Osteoblast (primary cell): ENCODE results near the gene FBXO33. TPM values are rescaled to one million over a fixed set of nuclear protein-coding genes. Genes with fewer than 3 reads are reported as not detected.

Source experiments
- DNase-seq: peaks from one replicate; pipeline ENCODE4 v3.0.0; 2011; ENCODE audit warnings: low spot score, mixed read lengths; ENCODE audit not compliant: insufficient read length; ENCODE audit errors: missing footprints
- H2AFZ ChIP-seq: 2 replicates; pipeline ENCODE4 v1.6.0; 2011; ENCODE audit warnings: mild to moderate bottlenecking, low read length
- H3K27ac ChIP-seq: 2 replicates; pipeline ENCODE4 v1.5.1; 2011; ENCODE audit warnings: mild to moderate bottlenecking, low read depth, low read length, moderate library complexity
- H3K27me3 ChIP-seq: 2 replicates; pipeline ENCODE4 v1.6.0; 2012; ENCODE audit warnings: mild to moderate bottlenecking, control low read depth, inconsistent platforms, low read length, moderate library complexity; ENCODE audit not compliant: insufficient read depth
- H3K36me3 ChIP-seq: 2 replicates; pipeline ENCODE4 v1.5.1; 2011; ENCODE audit warnings: mild to moderate bottlenecking, low read length, control low read depth, moderate library complexity; ENCODE audit not compliant: insufficient read depth
- H3K4me1 ChIP-seq: 2 replicates; pipeline ENCODE4 v1.5.1; 2011; ENCODE audit warnings: mild to moderate bottlenecking, low read length, control low read depth, moderate library complexity; ENCODE audit not compliant: insufficient read depth
- H3K4me2 ChIP-seq: 2 replicates; pipeline ENCODE4 v1.6.0; 2011; ENCODE audit warnings: mild to moderate bottlenecking, low read length; ENCODE audit not compliant: insufficient read depth
- H3K4me3 ChIP-seq: fragments of 200-600 bp; sonication (generic); 3 replicates; pipeline ENCODE4 v1.5.1; 2012; ENCODE audit warnings: mild to moderate bottlenecking, low read length, inconsistent platforms; ENCODE audit not compliant: insufficient read depth
- H3K79me2 ChIP-seq: 2 replicates; pipeline ENCODE4 v1.6.0; 2012; ENCODE audit warnings: mild to moderate bottlenecking, low read length, control low read depth, inconsistent platforms; ENCODE audit not compliant: insufficient read depth
- H3K9me3 ChIP-seq: 2 replicates; pipeline ENCODE4 v1.5.1; 2011; ENCODE audit warnings: low read depth, low read length, control low read depth
- H4K20me1 ChIP-seq: 2 replicates; pipeline ENCODE4 v1.6.0; 2012; ENCODE audit warnings: mild to moderate bottlenecking, low read length, control low read depth; ENCODE audit not compliant: insufficient read depth
- total RNA-seq: library from RNA; depleted of rRNA; stranded (reverse); fragments of >200 nt; gene quantifications from 2 replicates; pipeline ENCODE4 v1.2.3, GENCODE V29; 2012
- TF ChIP-seq, protein P1 (sequence below): IDR thresholded peaks from 2 replicates; pipeline ENCODE4 v1.5.1; 2011; ENCODE audit warnings: mild to moderate bottlenecking, low read depth, low read length, moderate library complexity; ENCODE audit errors: extremely low read depth

FBXO33 gene
- total RNA-seq, 1 donor: 15.6 TPM

DNA sequence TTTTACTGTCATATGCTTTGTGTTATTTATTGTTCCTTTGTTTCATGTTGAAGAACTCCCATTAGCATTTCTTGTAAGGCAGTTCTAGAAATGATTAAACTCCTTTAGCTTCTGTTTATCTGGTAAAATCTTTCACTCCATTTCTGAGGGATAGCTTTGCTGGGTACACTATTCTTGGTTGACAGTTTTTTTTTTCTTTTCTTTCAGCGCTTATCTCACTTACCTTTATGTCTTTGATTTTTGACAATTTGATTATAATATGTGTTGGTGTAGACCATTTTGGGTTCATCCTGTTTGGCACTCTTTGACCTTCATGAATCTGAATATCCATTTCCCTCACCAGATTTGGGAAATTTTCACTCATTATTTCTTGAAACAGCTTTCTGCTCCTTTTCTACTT is 16.2 kb downstream of the FBXO33 start:
- H3K79me2 ChIP-seq: peaks cover 10% of the 10 kb centered on the region
- no peak for DNase-seq
- H3K4me3 ChIP-seq: no peak overlapping the region
- no peak overlapping the region for H3K27ac ChIP-seq
- no peaks in the 10 kb centered on the region for H4K20me1 ChIP-seq
- H3K4me1 ChIP-seq: no peaks in the 10 kb centered on the region
- no peaks in the 10 kb centered on the region for H3K27me3 ChIP-seq
- no peak overlapping the region for H2AFZ ChIP-seq
- H3K4me2 ChIP-seq: no peak overlapping the region
- H3K36me3 ChIP-seq: no peaks in the 10 kb centered on the region
- H3K9me3 ChIP-seq: no peaks in the 10 kb centered on the region
- TF ChIP-seq, protein P1, sequence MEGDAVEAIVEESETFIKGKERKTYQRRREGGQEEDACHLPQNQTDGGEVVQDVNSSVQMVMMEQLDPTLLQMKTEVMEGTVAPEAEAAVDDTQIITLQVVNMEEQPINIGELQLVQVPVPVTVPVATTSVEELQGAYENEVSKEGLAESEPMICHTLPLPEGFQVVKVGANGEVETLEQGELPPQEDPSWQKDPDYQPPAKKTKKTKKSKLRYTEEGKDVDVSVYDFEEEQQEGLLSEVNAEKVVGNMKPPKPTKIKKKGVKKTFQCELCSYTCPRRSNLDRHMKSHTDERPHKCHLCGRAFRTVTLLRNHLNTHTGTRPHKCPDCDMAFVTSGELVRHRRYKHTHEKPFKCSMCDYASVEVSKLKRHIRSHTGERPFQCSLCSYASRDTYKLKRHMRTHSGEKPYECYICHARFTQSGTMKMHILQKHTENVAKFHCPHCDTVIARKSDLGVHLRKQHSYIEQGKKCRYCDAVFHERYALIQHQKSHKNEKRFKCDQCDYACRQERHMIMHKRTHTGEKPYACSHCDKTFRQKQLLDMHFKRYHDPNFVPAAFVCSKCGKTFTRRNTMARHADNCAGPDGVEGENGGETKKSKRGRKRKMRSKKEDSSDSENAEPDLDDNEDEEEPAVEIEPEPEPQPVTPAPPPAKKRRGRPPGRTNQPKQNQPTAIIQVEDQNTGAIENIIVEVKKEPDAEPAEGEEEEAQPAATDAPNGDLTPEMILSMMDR: no peak

DNA sequence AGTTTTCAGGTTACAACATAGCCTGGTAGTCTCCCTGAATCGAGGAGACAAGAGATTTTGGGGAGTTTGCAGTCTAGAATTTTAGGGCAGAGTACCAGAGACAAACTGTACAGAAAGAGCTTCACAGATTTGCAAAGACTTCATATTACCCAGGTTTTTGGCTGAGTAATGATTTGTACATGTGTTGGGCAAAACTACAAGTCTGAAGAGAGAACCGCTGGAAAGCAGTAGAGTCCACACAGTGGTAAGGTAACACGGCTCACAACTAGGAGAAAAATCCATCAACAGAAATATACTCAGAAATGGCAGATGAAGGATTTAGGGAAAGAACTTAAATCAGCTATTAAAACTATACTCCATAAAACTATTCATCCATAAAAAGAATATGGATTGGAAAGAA is 25.7 kb downstream of the FBXO33 start:
- no peaks in the 10 kb centered on the region for H3K36me3 ChIP-seq
- peaks cover 10% of the 10 kb centered on the region for H3K79me2 ChIP-seq
- no peak for DNase-seq
- H3K4me1 ChIP-seq: no peaks in the 10 kb centered on the region
- H3K27ac ChIP-seq: no peak overlapping the region
- no peak overlapping the region for H3K4me2 ChIP-seq
- TF ChIP-seq, protein P1: no peak
- H2AFZ ChIP-seq: no peak overlapping the region
- H3K9me3 ChIP-seq: no peaks in the 10 kb centered on the region
- H3K4me3 ChIP-seq: no peak overlapping the region
- no peaks in the 10 kb centered on the region for H3K27me3 ChIP-seq
- peaks cover 2% of the 10 kb centered on the region for H4K20me1 ChIP-seq

DNA sequence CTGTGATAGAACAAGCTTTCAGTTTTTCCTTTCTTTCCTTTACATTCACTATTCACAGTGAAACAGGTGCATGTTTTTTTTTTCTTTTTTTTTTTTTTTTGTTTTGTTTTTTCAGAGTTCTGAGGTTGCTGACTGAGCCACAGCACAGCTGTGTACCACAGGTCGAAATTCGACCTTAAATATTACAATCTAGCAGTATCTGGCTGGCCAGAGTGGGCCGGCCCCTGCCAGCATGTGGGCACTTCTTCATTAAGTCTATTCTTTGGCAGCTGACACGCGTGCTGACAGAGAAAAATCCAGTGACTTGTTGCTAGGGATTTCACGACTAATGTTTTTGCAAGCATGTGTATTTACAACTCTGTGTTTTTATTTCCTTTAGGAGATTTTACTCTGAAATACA is 33.9 kb downstream of the FBXO33 start:
- H3K4me1 ChIP-seq: no peaks in the 10 kb centered on the region
- peaks cover 2% of the 10 kb centered on the region for H3K79me2 ChIP-seq
- no peaks in the 10 kb centered on the region for H3K9me3 ChIP-seq
- no peak for DNase-seq
- H3K4me2 ChIP-seq: no peak overlapping the region
- H3K27ac ChIP-seq: no peak overlapping the region
- TF ChIP-seq, protein P1: no peak
- no peaks in the 10 kb centered on the region for H4K20me1 ChIP-seq
- H3K27me3 ChIP-seq: no peaks in the 10 kb centered on the region
- H3K36me3 ChIP-seq: no peaks in the 10 kb centered on the region
- H2AFZ ChIP-seq: no peak overlapping the region
- H3K4me3 ChIP-seq: no peak overlapping the region

DNA sequence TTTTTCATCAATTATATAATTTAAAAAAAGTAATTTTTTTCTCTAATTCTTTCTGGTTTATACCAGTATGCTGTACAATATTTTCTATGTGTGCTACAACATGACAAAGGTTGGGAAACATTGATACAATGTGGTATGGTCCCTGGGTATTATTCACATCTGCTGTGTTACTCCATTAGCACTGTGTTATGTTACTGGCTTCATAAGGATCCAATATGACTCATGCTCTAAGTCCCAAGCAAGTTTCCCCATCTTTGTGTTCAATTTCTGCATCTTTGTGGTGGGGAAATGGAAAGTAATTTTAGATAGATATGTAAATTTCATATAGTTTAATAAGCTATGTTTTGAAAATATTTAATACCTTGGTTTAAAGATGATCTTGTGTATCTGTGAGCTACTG is 35.8 kb downstream of the FBXO33 start:
- H2AFZ ChIP-seq: no peak overlapping the region
- no peak overlapping the region for H3K27ac ChIP-seq
- H3K4me1 ChIP-seq: no peaks in the 10 kb centered on the region
- DNase-seq: no peak
- no peaks in the 10 kb centered on the region for H3K36me3 ChIP-seq
- no peaks in the 10 kb centered on the region for H3K79me2 ChIP-seq
- TF ChIP-seq, protein P1: no peak
- no peaks in the 10 kb centered on the region for H3K27me3 ChIP-seq
- no peak overlapping the region for H3K4me3 ChIP-seq
- no peaks in the 10 kb centered on the region for H4K20me1 ChIP-seq
- no peaks in the 10 kb centered on the region for H3K9me3 ChIP-seq
- H3K4me2 ChIP-seq: no peak overlapping the region
